NCI-H1092 treated with DMSO at 0.1 percent for 48 hours (cell line): ENCODE measurements around the gene F5.

Experiments
- DNase-seq: peaks from one replicate; lab custom pipeline; 2025; lab: John Stamatoyannopoulos, UW

F5 gene

GRCh38 chr1:169475806-169476387, 110.4 kb downstream of the F5 start:
- DNase-seq, result no peak

GRCh38 chr1:169474302-169474995, 111.8 kb downstream of the F5 start:
- DNase-seq, result no peak

DNA sequence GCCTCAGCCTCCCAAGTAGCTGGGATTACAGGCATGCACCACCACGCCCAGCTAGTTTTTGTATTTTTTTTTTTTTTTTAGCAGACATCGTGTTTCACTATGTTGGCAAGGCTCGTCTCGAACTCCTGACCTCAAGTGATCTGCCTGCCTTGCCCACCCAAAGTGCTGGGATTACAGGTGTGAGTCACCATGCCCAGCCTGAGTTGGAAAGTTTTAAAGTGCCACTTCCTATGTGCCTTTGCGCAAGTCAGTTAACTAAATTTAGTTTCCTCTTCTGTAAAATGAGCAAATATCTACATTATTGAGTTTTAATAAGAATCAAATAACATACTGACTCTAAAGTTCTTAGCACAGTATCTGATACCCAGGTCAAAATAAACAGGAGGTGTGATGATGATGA, 112.9 kb downstream of the F5 start:
- no peak for DNase-seq

DNA sequence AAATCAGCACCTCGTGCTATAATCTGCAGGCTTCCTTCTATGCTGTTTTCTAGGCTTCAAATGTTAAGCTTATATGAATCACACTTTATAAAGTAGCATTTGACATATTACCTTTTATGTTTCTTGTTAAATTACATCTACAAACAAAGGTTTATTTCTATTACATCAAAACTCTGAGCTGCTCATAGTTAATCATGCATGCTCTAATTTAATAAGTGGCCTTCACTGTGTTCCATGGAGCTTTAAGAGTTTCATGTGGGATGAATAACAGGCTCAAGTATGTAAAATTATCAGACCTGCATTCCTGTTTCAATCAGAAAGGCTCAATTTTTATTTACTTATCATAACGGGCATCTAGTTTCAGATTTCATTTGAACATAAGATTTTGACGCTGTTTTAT, 113.5 kb downstream of the F5 start:
- DNase-seq, result no peak

- DNase-seq, result no peak
These were observed 117.3 kb downstream of the F5 start for GRCh38 chr1:169468982-169469381.

GRCh38 chr1:169466259-169467230, 119.7 kb downstream of the F5 start:
- DNase-seq, result peak; percentile 35

DNA sequence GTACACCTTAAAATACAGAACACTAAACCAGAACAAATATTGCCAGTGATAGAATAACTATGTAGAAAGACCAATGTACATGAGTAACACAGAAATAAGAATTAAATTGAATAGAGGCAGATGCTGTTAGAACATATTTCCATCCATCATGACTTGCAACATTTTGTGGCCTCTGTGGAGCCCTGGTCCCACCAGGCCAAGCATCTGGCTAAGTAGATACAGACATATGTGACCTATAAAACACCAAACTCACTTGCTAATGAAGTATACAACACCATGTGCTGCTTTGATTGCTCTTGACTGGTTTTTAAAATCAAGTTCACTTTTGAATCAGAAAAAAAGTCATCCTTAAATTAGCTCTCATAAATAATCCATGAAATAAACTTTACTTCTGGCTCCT, 121.0 kb downstream of the F5 start:
- no peak for DNase-seq
